NCI-H187 treated with DMSO at 0.1 percent for 48 hours (cell line): ENCODE measurements around the gene DCP2.
"Not testable (repeated sequence)": the region's sequence is repeated elsewhere in the genome, so short reads cannot be mapped to it uniquely, and the experiment has no call there.

Source experiments
- DNase-seq: peaks from one replicate; lab custom pipeline; 2025; lab: John Stamatoyannopoulos, UW

The DCP2 gene

GRCh38 chr5:112976432-112977309 is at the start of gene DCP2:
Gene DCP2, plus strand, starts transcription at chr5:112976798. Its CDS starts 136 bp downstream, at chr5:112976934.
- peak; percentile 89 for DNase-seq

GRCh38 chr5:112929336-112930081 is 47.1 kb upstream of the DCP2 start:
- no peak for DNase-seq

GRCh38 chr5:112930082-112930344 is 46.6 kb upstream of the DCP2 start:
- no peak for DNase-seq

- no peak for DNase-seq
Measured at GRCh38 chr5:112931473-112931872, 45.1 kb upstream of the DCP2 start.

- DNase-seq, result no peak
Measured at GRCh38 chr5:112933105-112933504, 43.5 kb upstream of the DCP2 start.

GRCh38 chr5:112933651-112934365 is 42.8 kb upstream of the DCP2 start:
- no peak for DNase-seq

- no peak for DNase-seq
Measured at GRCh38 chr5:112934366-112934663, 42.3 kb upstream of the DCP2 start.

GRCh38 chr5:112935675-112936074 is 40.9 kb upstream of the DCP2 start:
- DNase-seq, result no peak

- DNase-seq, result no peak
Measured at GRCh38 chr5:112938286-112938685, 38.3 kb upstream of the DCP2 start.

- DNase-seq, result no peak
Measured at GRCh38 chr5:112940670-112941069, 35.9 kb upstream of the DCP2 start.

GRCh38 chr5:112948458-112948857 is 28.1 kb upstream of the DCP2 start:
- no peak for DNase-seq

GRCh38 chr5:112951124-112951702 is 25.4 kb upstream of the DCP2 start:
- DNase-seq, result no peak

- no peak for DNase-seq
Measured at GRCh38 chr5:112956606-112957005, 20.0 kb upstream of the DCP2 start.

GRCh38 chr5:112957036-112957808 is 19.4 kb upstream of the DCP2 start:
- no peak for DNase-seq

- DNase-seq, result no peak
Measured at GRCh38 chr5:112958093-112959088, 18.2 kb upstream of the DCP2 start.

- DNase-seq, result not testable (repeated sequence)
Measured at GRCh38 chr5:112959872-112960271, 16.7 kb upstream of the DCP2 start.

- no peak for DNase-seq
Measured at GRCh38 chr5:112960315-112960714, 16.3 kb upstream of the DCP2 start.

GRCh38 chr5:112960863-112961504 is 15.6 kb upstream of the DCP2 start:
- no peak for DNase-seq

- not testable (repeated sequence) for DNase-seq
Measured at GRCh38 chr5:112963374-112963733, 13.2 kb upstream of the DCP2 start.

GRCh38 chr5:112965733-112966306 is 10.8 kb upstream of the DCP2 start:
- no peak for DNase-seq
